Stomach (tissue), 4 donors: ENCODE data around the gene TPCN1.

Source experiments
- CTCF ChIP-seq, 7 experiments: fragments of 450-650 bp in 4 of 7; fragments of 200-600 bp in 3 of 7; sonication (generic) in 3 of 7; IDR thresholded peaks; one replicate each; pipeline ENCODE4 v1.5.1; 2016 to 2019; ENCODE audit warnings: antibody characterized with exemption in 7 of 7, control low read depth in 2 of 7, mild to moderate bottlenecking in 1 of 7
- EP300 ChIP-seq: sonication (generic); formaldehyde crosslinking; IDR thresholded peaks from one replicate; pipeline ENCODE4 v1.6.1; 2017; ENCODE audit warnings: antibody characterized with exemption
- POLR2AphosphoS5 ChIP-seq, 3 donors: sonication (generic); formaldehyde crosslinking; IDR thresholded peaks; one replicate each; pipeline ENCODE4 v1.6.1; 2016; ENCODE audit warnings: antibody characterized with exemption in 3 of 3

GRCh38 chr12:113179023-113179422 lies 42.2 kb upstream of the TPCN1 start:
- TF ChIP-seq EP300: no peak
- no peak for TF ChIP-seq CTCF (IDR thresholded peaks at IDR 0.05)
- no peak for TF ChIP-seq POLR2AphosphoS5 (IDR thresholded peaks at IDR 0.05)
